Caki2 (cell line): ENCODE data around the gene AMHR2. TPM values are rescaled to one million over a fixed set of nuclear protein-coding genes. Genes with fewer than 3 reads are reported as not detected.
"Not testable (repeated sequence)": the region's sequence is repeated elsewhere in the genome, so short reads cannot be mapped to it uniquely, and the experiment has no call there.

Experiments
- DNase-seq: peaks from one replicate; pipeline ENCODE4 v3.0.0-alpha.2; 2015; ENCODE audit warnings: low read depth
- in situ Hi-C: cut with HindIII; loops from 2 replicates; pipeline ENCODE4 v1.10.0; 2016; ENCODE audit warnings: low sequenced_read_pairs, low pct_unique_long_range_greater_than_20kb, mixed read lengths
- total RNA-seq: library from RNA; depleted of rRNA; stranded (reverse); fragments of >200 nt; shearing (Covaris generic); gene quantifications from 2 replicates; pipeline ENCODE4 v1.2.3, GENCODE V29; 2014; ENCODE audit warnings: low replicate concordance

The AMHR2 gene
- total RNA-seq, 1 experiment from 2014 or later: not detected

DNA sequence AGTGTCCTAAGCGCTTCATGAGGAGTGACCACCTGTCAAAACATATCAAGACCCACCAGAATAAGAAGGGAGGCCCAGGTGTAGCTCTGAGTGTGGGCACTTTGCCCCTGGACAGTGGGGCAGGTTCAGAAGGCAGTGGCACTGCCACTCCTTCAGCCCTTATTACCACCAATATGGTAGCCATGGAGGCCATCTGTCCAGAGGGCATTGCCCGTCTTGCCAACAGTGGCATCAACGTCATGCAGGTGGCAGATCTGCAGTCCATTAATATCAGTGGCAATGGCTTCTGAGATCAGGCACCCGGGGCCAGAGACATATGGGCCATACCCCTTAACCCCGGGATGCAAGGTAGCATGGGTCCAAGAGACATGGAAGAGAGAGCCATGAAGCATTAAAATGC lies 12.7 kb upstream of the AMHR2 start:
- DNase-seq: no peak
- in situ Hi-C loops: no loop called here

DNA sequence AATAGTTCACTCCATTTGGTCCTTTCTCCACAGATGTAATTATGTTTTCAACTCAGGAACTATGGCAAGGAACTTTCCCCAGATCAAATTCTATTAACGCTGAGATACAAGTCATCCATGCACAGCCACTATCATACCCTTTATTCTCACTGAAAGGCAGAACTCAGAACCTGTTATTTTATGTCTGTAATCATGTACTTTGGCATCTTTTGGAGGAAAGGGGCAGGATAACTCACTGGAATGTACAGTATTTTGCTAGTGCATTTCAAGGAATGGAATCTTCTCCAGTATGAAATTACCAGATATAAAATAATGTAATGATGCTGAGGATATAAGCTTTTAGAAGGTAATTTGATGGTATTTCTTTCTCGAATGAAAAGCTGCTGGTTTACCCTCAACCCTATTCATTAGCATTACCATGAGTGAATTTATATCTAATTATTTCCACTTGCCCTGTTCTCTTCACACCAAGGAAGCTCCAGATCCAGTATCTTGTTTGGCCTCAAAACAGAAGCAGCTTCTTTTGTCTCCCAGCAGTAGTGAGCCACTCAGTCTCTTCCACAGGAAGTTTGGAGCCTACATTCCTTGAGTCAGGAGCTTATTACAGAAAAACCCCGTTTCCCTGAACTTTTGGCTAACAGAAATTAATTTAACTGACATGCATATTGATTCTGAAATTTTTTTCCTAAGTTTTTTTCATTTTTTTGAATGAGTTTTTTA lies 10.0 kb upstream of the AMHR2 start:
- DNase-seq: no peak
- in situ Hi-C loops: no loop called here

DNA sequence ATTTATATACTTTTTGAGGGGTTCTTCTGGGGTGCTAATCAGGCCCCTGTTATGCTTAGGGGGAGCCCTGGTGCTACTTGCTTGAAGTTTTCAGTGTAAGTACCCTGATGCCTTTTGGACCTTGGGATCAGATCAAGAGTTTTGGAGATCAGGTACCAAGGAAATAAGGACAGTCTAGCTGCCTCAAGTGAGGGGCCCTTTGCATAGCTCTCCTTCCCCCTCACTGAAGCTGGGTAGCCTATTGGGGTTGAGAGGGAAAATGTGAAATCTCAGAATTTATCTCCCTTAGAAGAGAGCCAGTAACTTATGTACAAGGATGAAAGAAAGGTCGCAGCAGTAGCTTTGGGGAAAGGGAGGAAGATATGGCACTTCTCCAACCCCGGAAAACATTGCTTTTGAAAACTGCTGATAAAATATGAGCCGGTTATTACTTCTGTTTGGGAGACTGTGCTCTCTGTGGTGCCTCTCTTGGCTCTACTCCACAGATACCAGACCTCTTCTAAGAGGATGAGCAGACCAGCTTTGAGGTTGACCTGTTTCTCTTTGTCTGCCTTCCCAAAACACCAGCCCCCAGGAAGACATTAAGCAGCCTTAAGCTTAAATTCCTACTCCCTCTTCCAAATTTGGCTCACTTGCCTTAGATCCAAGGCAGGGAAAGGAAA lies 8.8 kb upstream of the AMHR2 start:
- DNase-seq: no peak
- in situ Hi-C loops: no loop called here

DNA sequence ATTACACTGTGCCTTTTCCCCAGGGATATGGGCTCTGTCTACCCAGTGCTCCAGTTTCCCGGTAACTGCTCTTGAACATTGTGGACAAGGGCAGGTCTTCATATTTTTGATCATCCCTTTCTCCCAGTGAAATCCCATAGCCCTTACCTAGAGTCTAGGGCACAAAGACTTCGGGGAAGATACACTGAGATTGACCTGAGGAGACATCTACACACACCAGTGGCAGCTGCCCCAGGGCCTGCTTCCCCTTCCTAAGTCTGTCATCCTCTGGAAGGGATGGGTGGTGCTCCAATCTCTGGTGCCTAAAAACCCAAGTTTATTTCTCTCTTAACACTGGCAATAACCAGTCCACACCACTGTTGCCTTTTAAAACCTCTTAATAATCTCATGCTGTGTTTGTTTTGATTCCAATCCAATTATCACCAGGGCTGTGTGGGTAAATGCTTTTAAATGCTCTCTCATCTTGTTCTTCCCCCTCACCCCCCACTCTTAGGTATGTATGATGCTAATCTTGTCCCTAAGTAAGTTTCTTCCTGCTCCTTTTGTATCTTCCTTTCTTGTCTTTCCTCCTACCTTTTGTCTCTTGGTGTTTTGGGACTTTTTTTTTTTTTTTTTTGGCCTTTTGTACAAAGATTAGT lies 7.8 kb upstream of the AMHR2 start:
- in situ Hi-C loops, DNase-seq: not testable (repeated sequence)

DNA sequence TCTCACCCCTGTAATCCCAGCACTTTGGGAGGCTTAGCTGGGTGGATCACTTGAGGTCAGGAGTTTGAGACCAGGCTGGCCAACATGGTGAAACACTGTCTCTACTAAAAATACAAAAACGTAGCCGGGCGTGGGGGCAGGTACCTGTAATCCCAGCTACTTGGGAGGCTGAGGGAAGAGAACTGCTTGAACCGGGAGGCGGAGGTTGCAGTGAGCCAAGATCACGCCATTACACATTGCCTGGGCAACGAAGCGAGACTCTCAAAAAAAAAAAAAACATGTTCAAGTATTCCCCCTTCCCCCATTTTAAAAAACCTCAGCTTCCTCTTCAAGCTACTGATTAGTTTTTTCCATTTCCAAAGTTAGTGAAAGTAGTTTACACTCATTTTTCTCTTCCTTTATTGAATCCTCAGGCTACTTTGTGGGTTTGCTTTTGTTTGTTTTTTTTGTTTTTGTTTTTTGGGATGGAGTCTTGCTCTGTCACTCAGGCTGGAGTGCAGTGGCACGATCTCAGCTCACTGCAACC lies 6.3 kb upstream of the AMHR2 start:
- in situ Hi-C loops, DNase-seq: not testable (repeated sequence)

DNA sequence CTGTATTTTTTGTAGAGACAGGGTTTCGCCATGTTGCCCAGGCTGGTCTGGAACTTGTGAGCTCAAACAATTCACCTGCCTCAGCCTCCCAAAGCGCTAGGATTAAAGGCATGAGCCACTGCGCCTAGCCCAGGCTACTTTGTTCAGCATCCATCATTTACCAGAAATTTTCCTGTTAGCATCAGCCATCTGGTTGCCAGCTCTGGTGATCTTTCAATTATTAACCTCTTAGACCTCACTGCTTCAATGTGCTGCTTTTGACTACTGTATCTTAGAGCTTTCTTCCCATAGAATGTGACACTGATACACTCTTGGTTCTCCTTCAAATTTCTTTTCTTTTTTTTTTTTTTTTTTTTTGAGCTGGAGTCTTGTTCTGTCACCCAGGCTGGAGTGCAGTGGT lies 5.4 kb upstream of the AMHR2 start:
- in situ Hi-C loops: no loop called here
- DNase-seq: peak; percentile 45

DNA sequence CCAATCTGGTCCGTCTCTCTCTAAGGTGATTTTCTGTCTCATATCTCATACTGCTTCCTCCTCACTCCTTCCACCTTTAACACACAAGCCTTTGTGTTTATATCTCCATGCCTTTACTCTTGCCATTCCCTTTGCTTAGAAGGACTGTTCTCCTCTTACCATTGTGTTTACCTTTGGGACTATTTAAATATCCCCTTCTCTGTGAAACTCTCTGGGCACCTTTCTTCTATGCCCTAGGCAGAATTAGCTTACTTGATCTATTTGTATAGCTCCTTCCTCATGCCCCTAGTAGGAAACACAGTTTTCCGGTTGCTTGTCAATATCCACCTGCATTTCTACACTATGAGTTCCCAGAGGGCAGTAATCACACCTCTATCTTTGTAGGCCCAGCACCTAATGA lies 3.9 kb upstream of the AMHR2 start:
- in situ Hi-C loops: loop anchor here (10.0 kb wide), 1 partner anchor 75 kb away; no protein-coding TSS in a partner anchor

DNA sequence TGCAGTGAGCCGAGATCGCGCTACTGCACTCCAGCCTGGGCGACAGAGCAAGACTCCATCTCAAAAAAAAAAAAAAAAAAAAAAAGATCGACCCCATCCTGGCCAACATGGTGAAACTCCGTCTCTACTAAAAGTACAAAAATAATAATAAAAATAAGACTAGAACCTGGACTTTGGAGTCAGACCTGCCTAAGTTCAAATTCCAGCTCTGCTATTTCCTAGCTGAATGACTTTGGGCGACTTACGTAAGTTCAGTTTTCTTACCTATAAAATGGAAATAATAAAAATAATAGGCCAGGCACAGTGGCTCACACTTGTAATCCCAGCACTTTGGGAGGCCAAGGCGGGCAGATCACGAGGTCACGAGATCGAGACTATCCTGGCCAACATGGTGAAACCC lies 1.4 kb upstream of the AMHR2 start:
- in situ Hi-C loops: loop anchor here (10.0 kb wide), 1 partner anchor 77 kb away; no protein-coding TSS in a partner anchor
- not testable (repeated sequence) for DNase-seq

More for the DNA sequence above, 3.9 kb upstream of the AMHR2 start:
- DNase-seq: no peak

DNA sequence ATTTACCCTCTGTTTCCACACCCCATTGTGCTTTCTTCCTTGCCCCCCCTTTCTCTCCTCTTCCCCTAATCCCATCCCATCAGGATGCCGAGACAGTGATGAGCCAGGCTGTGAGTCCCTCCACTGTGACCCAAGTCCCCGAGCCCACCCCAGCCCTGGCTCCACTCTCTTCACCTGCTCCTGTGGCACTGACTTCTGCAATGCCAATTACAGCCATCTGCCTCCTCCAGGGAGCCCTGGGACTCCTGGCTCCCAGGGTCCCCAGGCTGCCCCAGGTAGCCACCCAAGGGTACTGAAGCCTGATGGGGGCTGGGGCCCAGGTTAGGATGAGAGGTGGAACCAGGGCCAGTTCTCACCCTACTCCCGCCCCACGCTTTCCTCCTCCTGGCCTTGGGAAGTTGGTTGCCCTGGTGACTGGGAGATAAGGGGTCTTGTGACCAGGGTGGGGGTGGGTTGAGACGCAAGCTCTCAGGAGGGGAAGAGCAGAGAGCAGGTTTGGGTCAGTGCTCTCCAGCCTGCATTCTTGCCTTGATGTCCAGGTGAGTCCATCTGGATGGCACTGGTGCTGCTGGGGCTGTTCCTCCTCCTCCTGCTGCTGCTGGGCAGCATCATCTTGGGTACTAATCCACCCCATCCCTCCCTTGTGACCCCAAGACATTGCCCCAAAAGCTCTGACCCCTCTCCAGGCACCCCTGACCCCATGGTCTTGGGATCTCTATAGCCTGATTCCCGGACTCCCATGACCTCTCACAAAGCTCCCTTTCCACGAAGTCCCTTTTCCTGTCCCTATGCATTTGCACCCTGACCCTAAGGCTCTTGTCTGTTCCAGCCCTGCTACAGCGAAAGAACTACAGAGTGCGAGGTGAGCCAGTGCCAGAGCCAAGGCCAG lies 1.2 kb downstream of the AMHR2 start:
- in situ Hi-C loops: loop anchor here (10.0 kb wide), 1 partner anchor 80 kb away; no protein-coding TSS in a partner anchor

DNA sequence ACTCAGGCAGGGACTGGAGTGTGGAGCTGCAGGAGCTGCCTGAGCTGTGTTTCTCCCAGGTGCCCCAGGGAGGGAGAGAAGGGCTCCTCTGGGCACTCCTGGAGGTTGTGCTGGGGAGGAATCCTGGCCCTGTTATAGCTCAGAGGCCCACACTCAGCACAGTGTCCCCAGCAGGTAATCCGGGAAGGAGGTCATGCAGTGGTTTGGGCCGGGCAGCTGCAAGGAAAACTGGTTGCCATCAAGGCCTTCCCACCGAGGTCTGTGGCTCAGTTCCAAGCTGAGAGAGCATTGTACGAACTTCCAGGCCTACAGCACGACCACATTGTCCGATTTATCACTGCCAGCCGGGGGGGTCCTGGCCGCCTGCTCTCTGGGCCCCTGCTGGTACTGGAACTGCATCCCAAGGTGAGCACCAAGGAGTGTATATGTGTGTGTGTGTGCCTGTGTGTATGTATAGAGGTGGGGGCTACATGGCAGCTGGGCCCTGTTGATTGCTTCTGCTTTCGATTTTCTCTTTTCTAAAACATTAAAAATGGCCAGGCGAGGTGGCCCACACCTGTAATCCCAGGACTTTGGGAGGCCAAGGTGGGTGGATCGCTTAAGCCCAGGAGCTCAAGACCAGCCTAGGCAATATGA lies 2.0 kb downstream of the AMHR2 start:
- in situ Hi-C loops: loop anchor here (10.0 kb wide), 1 partner anchor 81 kb away; no protein-coding TSS in a partner anchor
- DNase-seq: no peak

More for the DNA sequence above, 1.2 kb downstream of the AMHR2 start:
- DNase-seq: no peak

DNA sequence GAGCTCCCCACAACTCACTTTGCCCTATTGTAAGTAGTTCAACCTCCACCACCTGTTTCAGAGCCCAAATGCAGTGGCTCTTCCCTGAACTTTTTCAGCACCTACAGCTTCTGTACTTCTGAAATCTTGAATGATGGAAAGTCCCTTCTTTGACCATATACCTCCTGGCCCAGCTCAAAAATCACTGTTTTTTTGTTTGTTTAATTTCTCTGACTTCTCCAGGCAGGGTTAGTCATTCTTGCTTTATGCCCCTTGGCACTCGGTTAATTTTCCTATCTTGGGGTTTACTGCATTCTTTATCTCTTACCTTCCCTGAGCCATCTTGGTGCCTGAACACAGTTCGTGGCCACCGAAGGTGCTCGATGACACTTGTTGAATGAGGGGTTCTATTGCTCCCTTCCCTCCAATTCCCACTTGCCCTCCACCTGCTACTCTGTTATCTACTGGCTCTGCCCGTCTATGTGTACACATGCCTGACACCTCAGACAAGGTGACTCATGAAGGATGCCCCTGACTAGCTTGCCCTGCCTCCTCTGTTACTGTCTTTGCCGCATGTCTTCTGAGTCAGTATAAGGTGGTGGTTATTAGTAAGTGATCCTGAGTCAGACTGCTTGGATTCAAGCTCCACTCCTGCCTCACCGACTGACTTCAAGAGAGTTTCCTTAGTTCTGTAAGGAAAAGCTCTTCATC lies 4.4 kb downstream of the AMHR2 start:
- in situ Hi-C loops: loop anchor here (10.0 kb wide), 1 partner anchor 83 kb away; no protein-coding TSS in a partner anchor
- peak; percentile 96 for DNase-seq

DNA sequence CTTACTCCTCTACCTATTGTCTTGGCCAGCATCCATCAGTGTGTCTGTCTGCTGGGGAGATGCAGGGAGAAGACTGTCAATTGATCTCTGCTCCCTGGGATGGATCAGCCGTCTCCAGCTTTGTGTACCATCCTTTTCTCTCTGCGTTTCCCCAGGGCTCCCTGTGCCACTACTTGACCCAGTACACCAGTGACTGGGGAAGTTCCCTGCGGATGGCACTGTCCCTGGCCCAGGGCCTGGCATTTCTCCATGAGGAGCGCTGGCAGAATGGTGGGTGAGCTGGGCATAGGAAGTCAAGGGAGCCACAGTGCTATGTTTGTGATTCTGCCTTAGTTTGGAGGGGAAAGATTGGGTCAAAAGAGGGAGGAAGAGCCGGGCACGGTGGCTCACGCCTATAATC lies 5.1 kb downstream of the AMHR2 start:
- in situ Hi-C loops: loop anchor here (10.0 kb wide), 1 partner anchor 84 kb away; no protein-coding TSS in a partner anchor
- DNase-seq: no peak

DNA sequence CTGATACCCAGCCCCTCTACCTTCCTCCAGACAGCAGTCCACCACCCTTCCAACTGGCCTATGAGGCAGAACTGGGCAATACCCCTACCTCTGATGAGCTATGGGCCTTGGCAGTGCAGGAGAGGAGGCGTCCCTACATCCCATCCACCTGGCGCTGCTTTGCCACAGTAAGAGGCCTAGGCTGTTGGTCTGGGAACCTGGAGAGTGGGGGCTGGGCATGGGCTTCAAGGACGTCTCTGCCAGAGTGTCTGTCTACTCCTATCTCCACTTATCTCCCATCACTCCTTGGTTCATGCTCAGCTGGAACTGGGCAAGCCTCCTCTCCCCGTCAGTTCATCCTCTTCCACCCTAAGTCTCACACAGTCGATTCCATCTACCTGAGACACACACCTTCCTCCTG lies 6.5 kb downstream of the AMHR2 start:
- in situ Hi-C loops: no loop called here
- DNase-seq: no peak

DNA sequence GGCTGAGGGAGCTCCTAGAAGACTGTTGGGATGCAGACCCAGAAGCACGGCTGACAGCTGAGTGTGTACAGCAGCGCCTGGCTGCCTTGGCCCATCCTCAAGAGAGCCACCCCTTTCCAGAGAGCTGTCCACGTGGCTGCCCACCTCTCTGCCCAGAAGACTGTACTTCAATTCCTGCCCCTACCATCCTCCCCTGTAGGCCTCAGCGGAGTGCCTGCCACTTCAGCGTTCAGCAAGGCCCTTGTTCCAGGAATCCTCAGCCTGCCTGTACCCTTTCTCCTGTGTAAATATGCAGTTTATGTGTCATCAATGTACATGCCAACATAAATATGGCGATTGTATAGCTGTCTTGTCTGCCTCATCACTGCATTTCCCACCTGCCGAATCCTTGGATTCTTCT lies 7.5 kb downstream of the AMHR2 start:
- in situ Hi-C loops: no loop called here
- no peak for DNase-seq

DNA sequence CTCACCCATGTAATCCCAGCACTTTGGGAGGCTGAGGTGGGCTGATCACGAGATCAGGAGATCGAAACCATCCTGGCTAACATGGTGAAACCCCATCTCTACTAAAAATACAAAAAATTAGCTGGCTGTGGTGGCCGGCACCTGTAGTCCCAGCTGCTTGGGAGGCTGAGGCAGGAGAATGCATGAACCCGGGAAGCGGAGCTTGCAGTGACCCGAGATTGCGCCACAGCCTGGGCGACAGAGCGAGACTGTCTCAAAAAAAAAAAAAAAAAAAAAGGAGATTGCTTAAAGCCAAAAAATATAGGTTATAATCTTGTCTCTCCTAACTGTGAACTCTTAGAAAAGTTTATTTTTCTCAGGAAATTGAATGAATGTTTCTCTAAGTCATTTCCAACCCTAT lies 11.7 kb downstream of the AMHR2 start:
- in situ Hi-C loops, DNase-seq: not testable (repeated sequence)

DNA sequence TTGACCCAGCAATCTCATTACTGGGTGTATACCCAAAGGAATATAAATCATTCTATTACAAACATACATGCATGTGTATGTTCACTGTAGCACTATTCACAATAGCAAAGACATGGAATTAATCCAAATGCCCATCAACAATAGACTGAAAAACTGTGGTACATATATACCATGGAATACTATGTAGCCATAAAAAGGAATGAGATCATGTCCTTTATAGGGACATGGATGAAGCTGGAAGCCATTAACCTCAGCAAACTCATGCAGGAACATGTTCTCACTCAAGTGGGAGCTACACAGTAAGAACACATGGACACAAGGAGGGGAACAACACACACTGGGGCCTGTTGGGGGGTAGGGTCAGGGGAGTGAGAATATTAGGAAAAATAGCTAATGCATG lies 15.9 kb downstream of the AMHR2 start:
- DNase-seq, in situ Hi-C loops: not testable (repeated sequence)
